Uterus (tissue), 2 donors: ENCODE measurements around the gene CLEC11A.

Experiments
- CTCF ChIP-seq, 4 experiments: fragments of 200-600 bp in 2 of 4; fragments of 450-650 bp in 2 of 4; sonication (generic) in 2 of 4; IDR thresholded peaks; one replicate each; pipeline ENCODE4 v1.5.1; 2016 to 2019; ENCODE audit warnings: antibody characterized with exemption in 4 of 4, mild to moderate bottlenecking in 2 of 4, moderate library complexity in 1 of 4
- POLR2A ChIP-seq, 2 donors: fragments of 450-650 bp; IDR thresholded peaks; one replicate each; pipeline ENCODE4 v1.6.1; 2016; ENCODE audit warnings: antibody characterized with exemption in 2 of 2, mild to moderate bottlenecking in 1 of 2, moderate library complexity in 1 of 2

DNA sequence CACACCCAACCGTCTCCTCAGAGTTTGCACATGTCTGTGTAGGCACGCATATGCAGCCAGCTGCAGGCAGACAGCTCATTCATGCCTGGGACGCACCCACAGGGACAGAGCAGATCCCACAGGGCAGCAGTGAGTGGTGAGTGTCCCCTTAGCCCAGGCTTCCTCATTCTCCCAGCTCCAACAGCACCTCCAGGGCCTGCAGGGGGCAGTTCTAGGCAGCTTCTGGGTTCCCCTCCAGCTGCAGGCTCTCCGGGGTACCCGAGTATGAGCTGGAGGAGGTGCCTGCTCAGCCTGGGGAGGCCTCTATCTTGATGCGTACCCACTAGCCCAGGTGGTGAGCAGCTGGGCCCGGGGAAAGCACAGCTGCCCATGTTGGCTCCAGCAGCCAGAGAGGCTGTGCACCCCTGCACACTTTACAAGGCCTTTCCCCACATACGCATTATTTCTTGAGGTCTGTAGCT lies 2.2 kb upstream of the CLEC11A start:
- no peak for TF ChIP-seq CTCF (IDR thresholded peaks at IDR 0.05)
- TF ChIP-seq POLR2A (IDR thresholded peaks at IDR 0.05), result no peak
